DMS153 treated with DMSO at 0.1 percent for 48 hours (cell line): ENCODE measurements around the gene EIF2B4.
"Not testable (repeated sequence)": the region's sequence is repeated elsewhere in the genome, so short reads cannot be mapped to it uniquely, and the experiment has no call there.

Experiments
- DNase-seq: peaks from one replicate; lab custom pipeline; 2025; ENCODE audit not compliant: unreplicated experiment; lab: John Stamatoyannopoulos, UW

Gene EIF2B4

DNA sequence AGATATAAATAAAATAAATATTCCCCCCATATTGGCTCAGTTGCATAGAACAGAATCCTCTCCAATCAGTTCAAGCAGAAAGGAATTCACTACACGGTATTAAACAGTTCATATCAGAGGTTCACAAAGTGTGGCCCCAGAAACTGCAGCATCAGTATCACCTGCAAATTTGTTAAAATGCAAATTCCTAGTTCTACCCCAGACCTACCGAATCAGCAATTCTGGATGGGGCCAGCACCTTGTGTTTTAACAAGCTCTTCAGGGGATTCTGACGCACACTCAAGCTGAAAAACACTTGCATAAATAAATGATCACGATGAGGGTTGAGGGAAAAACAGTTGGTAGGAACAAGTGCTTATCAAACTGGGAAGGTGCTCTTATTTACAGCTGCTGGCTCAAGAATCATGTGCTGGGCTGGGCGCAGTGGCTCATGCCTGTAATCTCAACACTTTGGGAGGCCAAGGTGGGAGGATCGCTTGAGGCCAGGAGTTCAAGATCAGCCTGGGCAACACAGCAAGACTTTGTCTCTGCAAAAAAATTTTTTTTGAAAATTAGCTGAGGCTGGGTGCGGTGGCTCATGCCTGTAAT is 19.9 kb downstream of the EIF2B4 start:
- DNase-seq, result no peak

DNA sequence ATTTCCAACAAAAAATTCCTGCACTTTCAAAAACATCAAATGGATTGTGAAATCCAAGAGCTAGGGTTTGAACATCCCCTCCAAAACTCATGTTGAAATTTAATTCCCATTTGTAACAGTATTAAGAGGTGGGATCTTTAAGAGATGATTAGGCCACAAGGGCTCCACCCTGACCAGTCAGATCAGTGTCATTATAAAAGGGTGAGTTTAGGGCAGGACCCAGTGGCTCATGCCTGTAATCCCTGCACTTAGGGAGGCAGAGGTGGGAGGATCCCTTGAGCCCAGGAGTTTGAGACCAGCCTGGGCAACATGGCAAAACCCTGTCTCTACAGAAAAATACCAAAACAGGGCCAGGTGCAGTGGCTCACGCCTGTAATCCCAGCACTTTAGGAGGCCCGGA is 22.5 kb downstream of the EIF2B4 start:
- DNase-seq, result no peak

DNA sequence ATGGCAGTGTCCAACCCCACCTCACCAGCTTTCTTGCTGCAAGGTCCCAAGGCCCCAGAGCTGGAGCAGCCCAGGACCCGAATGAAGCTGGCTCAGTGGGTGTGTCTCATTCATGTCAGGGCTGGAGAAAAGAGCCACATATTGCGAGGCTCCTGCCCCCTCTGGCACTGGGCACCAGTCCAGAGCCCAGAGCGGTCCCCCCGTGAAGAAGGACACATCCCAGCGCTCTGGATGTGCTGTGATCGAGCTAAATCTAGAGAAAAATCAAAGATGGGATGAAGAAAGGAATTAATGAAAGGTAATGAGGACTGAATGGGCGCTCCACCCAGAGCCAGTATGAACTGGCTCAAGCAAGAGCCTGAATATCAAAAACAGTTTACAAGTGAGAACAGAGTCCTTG is 34.0 kb downstream of the EIF2B4 start:
- no peak for DNase-seq

DNA sequence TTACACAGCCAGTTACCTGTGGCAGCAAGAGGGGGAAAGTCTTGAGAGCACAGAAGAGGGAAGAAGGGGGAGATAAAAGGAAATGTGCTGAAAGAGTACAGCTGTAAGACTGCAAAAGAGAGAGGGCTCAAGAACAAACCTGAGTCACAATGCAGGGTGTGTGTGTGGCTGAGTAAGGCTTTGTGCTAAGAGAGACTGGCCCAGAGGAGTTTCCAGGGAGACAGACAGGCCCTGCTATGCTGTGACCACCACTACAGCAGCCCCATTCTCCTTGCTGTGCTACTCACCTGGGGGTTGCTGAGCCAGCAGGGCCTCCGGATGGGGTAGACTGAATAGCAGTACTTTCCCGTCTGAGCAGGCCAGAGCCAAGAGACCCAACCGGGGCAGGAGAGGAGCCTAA is 34.8 kb downstream of the EIF2B4 start:
- no peak for DNase-seq

DNA sequence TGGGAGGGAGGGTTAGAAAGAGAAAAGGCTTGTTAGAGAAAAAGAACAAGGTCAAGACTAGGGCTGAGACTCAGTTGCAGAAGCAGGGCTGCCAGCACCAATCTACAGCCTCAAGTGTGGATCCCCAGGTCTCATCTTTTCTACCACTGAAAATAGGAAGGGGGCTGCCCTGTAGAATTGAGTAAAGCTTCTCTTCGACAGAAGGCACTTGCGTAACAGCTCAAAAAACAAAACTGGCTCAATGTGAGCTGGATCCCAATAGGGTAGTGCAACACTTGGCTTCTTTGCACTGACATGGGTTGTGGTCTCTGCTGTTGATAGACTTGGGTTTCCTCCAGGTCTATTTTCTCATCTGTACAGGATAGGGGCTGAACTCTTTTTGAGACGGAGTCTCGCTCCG is 45.4 kb downstream of the EIF2B4 start:
- DNase-seq, result no peak

DNA sequence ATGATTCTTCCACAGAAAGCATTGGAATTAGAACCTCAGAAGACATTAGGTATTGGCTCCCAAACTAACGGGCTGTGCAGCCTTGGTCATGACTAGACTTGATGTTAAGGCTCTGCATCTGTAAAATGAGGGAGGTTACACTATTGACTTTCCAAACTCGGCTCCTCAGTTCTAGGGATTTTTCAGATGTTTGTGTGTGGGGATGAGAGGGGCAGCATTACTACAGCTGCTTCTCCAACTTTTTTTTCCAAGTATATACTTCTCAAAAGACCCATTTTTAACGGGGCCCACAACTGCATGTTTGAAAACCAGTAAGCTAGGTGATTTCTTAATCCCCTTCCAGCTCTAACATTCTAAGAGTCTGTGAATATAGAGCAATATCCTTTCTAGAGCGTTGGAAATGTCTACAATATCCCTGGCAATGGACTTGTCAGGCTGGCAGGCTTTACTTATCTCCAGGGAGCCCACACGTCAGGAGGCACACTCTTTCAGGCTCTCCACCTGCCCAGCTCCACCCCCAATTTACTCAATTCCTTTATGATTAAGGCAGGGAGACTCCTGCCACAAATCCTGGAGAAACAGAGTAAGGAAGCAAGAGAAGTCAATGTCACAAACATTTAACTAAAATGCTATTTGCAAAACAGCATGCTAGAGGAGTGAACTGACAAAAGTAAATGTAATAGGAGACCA is 46.4 kb downstream of the EIF2B4 start:
- no peak for DNase-seq

DNA sequence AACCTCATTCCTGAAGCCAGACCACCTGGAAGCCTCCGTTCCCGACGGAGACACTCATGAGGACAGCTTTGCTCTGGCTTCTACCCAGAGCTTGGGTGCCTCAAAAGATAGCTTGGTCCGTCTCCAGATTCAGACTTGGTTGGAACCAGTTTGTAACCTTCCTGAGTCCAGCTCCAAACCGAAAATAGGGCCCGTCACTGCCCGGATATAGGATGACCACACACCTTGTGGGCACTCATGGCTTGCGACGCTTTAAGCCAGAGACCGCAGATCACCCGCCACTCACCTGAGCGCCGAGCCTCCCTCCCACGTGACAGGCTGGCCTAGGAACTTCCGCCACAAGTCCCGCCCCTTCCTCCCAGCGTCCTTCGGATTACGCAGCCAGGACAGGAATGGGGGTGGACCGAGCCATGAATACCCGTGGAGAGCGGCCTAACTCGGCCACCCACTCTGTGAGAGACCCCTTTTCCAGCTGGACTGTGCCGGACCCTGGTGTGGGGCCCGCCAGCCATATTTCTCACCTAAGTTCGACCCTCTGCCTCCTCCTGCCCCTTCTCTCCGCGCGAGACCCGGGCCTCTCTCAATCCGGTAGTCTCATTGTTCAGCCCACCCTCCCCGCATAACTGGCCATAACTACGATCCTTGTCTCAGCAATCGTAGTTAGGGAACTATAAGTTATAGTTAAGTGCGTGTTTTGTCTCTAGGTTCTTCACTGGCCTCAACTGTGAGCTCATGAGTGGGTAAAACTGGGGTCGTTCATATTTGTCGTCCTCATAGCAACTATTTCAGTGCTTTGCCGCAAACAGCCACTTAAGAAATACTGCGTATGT is 47.2 kb downstream of the EIF2B4 start, which contains the start of gene MPV17:
Gene MPV17, minus strand, starts transcription at position 332 of the 830 bp plus-strand sequence. CDS start 580 bp downstream, outside the sequence.
- DNase-seq, result peak; percentile 57

DNA sequence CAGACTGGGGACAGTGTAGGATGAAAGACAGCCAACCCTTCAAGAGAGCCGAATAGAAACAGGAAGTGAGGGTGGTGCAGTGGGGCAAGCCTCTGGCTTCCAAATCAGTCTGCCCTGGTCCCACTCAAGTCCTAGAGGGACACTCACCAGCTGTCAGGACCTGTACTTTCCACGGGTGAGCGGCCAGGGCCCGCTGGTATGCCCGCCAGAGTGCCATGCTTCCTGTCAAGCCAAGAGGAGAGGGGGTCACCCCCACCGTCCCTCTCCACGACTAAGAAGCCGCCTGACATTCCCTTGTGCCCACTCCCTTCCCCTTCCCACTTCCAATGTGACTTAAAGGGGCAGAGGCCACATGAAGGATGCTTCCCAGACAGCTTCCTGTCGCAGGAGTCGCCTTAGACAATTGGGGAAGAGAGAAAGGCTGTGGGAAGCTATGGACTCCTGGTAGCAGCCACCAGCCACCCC is 47.8 kb downstream of the EIF2B4 start:
- no peak for DNase-seq

DNA sequence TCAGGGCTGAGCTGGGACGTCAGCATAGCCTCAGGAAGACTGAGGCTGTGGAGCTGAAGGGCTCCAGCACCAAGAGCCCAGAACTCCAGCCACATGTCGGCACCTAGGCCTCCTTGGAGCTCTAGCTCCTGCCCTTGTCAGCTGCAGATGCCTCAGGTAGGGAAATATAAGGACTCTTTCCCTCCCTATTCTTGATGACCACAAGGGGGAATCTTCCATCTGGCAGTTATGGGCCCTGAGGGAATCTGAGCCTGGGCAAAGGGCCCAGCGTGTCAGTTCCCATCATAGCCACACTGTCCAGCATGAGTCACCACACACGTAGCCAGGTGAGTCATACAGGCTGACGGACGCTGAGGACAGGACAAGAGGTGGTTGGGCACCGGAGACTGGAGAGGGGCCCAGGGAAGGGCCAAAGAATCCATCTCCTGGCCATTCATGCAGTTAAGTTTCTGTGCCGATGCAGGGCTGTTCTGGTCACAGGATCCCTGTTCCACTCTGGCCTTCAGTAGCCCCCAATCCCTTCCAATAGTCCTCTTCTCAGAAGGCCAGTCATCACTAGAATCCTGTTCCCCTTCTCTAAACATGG is 49.1 kb downstream of the EIF2B4 start:
- no peak for DNase-seq

DNA sequence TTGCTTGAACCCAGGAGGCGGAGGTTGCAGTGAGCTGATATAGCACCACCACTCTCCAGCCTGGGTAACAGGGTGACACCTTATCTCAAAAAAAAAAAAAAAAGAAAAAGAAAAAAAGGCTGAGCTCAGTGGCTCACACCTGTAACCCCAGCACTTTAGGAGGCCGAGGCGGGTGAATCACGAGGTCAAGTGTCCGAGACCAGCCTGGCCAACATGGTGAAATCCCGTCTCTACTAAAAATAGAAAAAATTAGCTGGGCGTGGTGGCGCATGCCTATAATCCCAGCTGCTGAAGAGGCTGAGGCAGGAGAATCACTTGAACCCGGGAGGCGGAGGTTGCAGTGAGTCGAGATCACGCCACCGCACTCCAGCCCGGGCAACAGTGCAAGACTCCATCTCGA is 50.3 kb downstream of the EIF2B4 start:
- DNase-seq, result not testable (repeated sequence)

DNA sequence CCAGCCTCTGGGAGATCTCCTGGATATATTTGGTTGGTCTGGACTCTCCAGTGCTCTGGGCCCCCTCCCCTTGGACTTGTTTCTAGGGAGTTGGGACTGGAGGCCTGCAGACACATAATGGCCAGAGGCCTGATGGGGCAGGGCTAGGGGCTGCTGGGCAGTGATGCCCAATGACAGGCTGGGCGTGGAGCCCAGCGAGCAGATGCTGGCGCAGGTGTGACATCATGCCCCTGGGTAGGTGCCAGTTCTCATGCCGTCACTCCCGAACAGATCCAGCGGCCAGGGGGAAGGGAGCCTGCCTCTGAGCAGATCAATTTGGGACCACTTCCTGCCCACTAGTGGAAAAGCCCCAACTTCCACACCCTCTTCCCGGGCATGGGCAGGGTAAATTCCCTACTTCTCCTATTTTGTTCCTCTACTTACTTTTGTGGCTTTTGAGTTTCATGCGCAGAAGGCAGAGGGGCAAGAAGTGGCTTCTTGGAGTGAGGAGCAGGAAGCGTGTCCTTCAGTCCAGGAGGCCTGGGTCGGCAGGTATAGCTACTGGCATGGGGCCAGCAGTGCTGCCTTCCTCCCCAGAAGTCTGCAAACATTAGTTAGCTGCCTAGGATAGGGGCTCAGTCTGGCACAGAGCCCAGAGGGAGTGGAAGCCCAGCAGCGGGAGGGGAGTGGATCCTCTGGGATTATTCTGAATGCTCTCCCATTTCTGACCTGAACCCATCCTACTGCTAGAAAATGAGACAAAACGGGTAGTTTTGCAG is 53.3 kb downstream of the EIF2B4 start:
- peak; percentile 63 for DNase-seq

DNA sequence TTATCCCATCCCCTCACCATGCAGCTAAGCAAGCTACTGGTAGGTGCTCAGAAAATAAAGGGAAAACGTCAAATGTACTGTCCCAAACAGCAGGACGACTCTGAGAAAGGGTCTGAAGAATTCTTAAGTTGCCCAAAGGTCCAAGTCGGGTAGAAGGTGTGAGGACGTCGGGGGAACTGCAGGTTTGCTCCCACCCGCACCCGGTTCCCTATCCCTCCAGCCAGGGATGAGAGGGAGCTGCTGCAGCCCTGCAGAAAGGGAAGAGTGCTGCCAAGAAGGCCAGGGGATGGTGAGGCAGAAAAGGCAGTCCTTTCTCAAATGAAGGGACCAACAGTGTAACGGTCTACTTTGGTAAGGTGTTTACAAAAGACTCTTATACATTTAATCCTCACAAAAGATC is 55.0 kb downstream of the EIF2B4 start:
- no peak for DNase-seq

DNA sequence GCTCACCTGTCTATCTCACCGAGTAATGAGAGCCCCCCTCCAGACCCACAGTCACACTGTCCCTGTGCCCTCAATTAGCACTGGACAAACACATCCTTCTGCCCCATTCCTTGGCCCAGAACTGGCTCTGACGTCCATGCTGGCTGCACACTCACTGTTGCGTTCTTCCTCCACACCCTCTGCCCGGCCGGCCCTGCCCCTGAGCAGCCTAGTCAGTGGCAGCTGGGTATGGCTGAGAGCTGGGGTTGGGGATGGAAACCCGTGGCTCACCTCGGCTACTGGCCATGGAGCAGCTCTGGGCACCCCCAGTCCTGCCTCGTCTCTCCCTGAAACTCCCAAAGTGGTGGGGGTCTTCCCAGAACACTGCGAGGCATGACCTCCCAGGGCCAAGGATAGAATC is 55.4 kb downstream of the EIF2B4 start:
- no peak for DNase-seq
